ENCODE data around the gene CC2D1A.
A peak's percentile ranks its signal among the peaks of the same experiment; 100 is the strongest.
"Not testable (repeated sequence)": the region's sequence is repeated elsewhere in the genome, so short reads cannot be mapped to it uniquely, and the experiment has no call there.

CC2D1A gene

DNA sequence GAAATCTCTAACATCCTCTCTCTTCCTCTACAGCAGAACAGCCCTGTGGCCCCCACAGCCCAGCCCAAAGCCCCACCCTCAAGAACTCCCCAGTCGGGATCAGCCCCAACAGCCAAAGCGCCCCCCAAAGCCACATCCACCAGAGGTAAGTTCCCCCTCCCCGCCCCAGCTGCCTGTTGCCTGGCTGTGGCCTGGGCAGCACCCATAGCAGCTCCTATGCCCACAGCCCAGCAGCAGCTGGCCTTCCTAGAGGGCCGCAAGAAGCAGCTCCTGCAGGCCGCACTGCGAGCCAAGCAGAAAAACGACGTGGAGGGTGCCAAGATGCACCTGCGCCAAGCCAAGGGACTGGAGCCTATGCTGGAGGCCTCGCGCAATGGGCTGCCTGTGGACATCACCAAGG, 14.5 kb downstream of the CC2D1A start:
- no peaks in the 10 kb centered on the region for H3K27me3 ChIP-seq (ENCODE audit: control insufficient read depth, low read length)
- no peak overlapping the region for H3K27ac ChIP-seq (ENCODE audit: low read depth, low read length)
- no peak overlapping the region for H3K4me3 ChIP-seq (ENCODE audit: low read length)
- no peaks in the 10 kb centered on the region for H3F3A ChIP-seq (ENCODE audit: control insufficient read depth, insufficient read depth)
- H3K4me2 ChIP-seq (ENCODE audit: low read length) = no peak overlapping the region
- peaks cover 71% of the 10 kb centered on the region for H3K36me3 ChIP-seq (ENCODE audit: control insufficient read depth, low read length)
- TF ChIP-seq EZH2phosphoT487 (IDR thresholded peaks at IDR 0.05; ENCODE audit: borderline replicate concordance, low read length) = no peak
- TF ChIP-seq, protein P1, sequence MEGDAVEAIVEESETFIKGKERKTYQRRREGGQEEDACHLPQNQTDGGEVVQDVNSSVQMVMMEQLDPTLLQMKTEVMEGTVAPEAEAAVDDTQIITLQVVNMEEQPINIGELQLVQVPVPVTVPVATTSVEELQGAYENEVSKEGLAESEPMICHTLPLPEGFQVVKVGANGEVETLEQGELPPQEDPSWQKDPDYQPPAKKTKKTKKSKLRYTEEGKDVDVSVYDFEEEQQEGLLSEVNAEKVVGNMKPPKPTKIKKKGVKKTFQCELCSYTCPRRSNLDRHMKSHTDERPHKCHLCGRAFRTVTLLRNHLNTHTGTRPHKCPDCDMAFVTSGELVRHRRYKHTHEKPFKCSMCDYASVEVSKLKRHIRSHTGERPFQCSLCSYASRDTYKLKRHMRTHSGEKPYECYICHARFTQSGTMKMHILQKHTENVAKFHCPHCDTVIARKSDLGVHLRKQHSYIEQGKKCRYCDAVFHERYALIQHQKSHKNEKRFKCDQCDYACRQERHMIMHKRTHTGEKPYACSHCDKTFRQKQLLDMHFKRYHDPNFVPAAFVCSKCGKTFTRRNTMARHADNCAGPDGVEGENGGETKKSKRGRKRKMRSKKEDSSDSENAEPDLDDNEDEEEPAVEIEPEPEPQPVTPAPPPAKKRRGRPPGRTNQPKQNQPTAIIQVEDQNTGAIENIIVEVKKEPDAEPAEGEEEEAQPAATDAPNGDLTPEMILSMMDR (IDR thresholded peaks at IDR 0.05; ENCODE audit: low read depth, low read length, poor library complexity, severe bottlenecking) = no peak
- peaks cover 11% of the 10 kb centered on the region; the same call in 1 of the 2 replicates for H3K9me3 ChIP-seq (ENCODE audit: control insufficient read depth, insufficient read depth, low read length)
- H3K9me2 ChIP-seq (replicated peaks; ENCODE audit: control insufficient read depth, low read length) = no peaks in the 10 kb centered on the region
- peaks cover 4% of the 10 kb centered on the region for H3K4me1 ChIP-seq (ENCODE audit: control insufficient read depth, low read length)
- no peaks in the 10 kb centered on the region for H3K79me2 ChIP-seq (ENCODE audit: control insufficient read depth, low read length)
- no peaks in the 10 kb centered on the region for H4K20me1 ChIP-seq (ENCODE audit: control insufficient read depth, insufficient read depth, low read depth, low read length)

DNA sequence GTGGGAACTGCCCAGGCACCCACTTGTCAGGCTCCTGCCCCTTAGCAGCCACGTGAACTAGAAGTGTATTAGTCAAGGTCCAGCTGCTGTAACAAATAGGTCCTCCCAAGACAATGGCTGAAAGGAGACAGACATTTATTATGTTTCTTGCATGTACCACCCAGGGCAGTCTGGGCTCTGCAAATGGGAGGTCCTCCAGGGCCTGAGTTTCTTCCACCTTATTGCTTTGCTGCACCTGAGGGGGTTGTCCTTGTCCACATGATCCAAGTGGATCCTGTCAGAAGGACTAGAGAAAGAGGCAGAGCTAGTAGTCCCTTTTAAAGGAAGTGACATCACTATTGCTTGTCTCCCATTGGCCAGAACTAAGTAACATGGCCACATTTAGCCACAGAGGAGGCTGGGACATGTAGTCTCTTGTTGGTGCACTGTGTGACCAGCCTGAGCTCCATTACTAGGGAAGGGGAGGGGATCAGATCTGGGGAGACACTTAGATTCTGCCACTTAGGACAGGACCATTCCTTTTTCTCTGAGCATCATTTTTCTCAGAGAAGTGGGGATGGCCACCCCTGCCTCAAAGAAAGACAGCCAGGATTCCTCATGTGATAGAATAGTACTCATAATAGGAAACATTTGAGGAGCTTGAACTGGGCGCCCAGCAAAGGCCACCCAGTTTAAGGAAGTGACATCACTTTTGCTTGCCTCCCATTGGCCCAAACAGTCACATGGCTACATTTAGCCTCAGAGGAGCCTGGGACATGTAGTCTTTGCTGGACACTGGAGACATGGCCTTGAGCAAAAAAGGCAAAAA, 15.1 kb downstream of the CC2D1A start:
- Histone ChIP-seq H3K4me1 (ENCODE audit: control insufficient read depth, low read length) (peaks cover 4% of the 10 kb centered on the region), H3K9me3 (ENCODE audit: control insufficient read depth, insufficient read depth, low read length) (peaks cover 11% of the 10 kb centered on the region; the same call in 1 of the 2 replicates), H3K27me3 (ENCODE audit: control insufficient read depth, low read length) (no peaks in the 10 kb centered on the region), H3K79me2 (ENCODE audit: control insufficient read depth, low read length) (no peaks in the 10 kb centered on the region), H3K4me2 (ENCODE audit: low read length) (peak overlapping the region; percentile 26; the same call in 1 of the 2 replicates), H3K27ac (ENCODE audit: low read depth, low read length) (0 out of 2 replicates have a peak overlapping the region, but pooled peaks have one; percentile 28), H4K20me1 (ENCODE audit: control insufficient read depth, insufficient read depth, low read depth, low read length) (no peaks in the 10 kb centered on the region), H3F3A (ENCODE audit: control insufficient read depth, insufficient read depth) (no peaks in the 10 kb centered on the region), H3K9me2 (replicated peaks; ENCODE audit: control insufficient read depth, low read length) (no peaks in the 10 kb centered on the region), H3K36me3 (ENCODE audit: control insufficient read depth, low read length) (peaks cover 67% of the 10 kb centered on the region), H3K4me3 (ENCODE audit: low read length) (no peak overlapping the region; the same call in 1 of the 2 replicates)
- TF ChIP-seq EZH2phosphoT487 (IDR thresholded peaks at IDR 0.05; ENCODE audit: borderline replicate concordance, low read length) = no peak
- TF ChIP-seq, protein P1 (IDR thresholded peaks at IDR 0.05; ENCODE audit: low read depth, low read length, poor library complexity, severe bottlenecking) = no peak

DNA sequence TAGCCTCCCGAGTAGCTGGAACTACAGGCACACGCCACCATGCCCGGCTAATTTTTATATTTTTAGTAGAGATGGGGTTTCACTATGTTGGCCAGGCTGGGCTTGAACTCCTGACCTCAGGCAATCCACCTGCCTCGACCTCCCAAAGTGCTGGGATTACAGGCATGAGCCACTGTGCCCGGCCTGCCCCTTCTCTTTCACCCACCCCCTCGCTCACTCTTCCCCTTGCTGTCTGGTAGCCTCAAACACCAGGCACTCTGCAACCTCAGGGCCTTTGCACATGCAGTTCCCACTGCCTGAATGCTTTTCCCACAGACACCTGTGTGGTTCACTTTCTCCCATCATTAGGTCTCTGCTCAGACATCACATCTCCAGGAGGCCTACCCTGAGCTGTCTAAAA, 16.1 kb downstream of the CC2D1A start:
- not testable (repeated sequence) for H3K27me3 ChIP-seq (ENCODE audit: control insufficient read depth, low read length); H4K20me1 ChIP-seq (ENCODE audit: control insufficient read depth, insufficient read depth, low read depth, low read length); H3K9me2 ChIP-seq (replicated peaks; ENCODE audit: control insufficient read depth, low read length); H3K4me3 ChIP-seq (ENCODE audit: low read length); H3F3A ChIP-seq (ENCODE audit: control insufficient read depth, insufficient read depth); H3K4me1 ChIP-seq (ENCODE audit: control insufficient read depth, low read length); H3K4me2 ChIP-seq (ENCODE audit: low read length); H3K79me2 ChIP-seq (ENCODE audit: control insufficient read depth, low read length); H3K27ac ChIP-seq (ENCODE audit: low read depth, low read length)
- peaks cover 72% of the 10 kb centered on the region for H3K36me3 ChIP-seq (ENCODE audit: control insufficient read depth, low read length)
- peaks cover 11% of the 10 kb centered on the region; the same call in 1 of the 2 replicates for H3K9me3 ChIP-seq (ENCODE audit: control insufficient read depth, insufficient read depth, low read length)

All from DOHH2 (cell line).